GM21515 (cell line): ENCODE measurements around the gene APAF1.
A peak's percentile ranks its signal among the peaks of the same experiment; 100 is the strongest.
"Not testable (repeated sequence)": the region's sequence is repeated elsewhere in the genome, so short reads cannot be mapped to it uniquely, and the experiment has no call there.

Experiments
- ATAC-seq: cut with Tn5 transposase; IDR thresholded peaks from one replicate; pipeline ENCODE4 v1.9.1; 2021; ENCODE audit not compliant: unreplicated experiment

Gene APAF1

DNA sequence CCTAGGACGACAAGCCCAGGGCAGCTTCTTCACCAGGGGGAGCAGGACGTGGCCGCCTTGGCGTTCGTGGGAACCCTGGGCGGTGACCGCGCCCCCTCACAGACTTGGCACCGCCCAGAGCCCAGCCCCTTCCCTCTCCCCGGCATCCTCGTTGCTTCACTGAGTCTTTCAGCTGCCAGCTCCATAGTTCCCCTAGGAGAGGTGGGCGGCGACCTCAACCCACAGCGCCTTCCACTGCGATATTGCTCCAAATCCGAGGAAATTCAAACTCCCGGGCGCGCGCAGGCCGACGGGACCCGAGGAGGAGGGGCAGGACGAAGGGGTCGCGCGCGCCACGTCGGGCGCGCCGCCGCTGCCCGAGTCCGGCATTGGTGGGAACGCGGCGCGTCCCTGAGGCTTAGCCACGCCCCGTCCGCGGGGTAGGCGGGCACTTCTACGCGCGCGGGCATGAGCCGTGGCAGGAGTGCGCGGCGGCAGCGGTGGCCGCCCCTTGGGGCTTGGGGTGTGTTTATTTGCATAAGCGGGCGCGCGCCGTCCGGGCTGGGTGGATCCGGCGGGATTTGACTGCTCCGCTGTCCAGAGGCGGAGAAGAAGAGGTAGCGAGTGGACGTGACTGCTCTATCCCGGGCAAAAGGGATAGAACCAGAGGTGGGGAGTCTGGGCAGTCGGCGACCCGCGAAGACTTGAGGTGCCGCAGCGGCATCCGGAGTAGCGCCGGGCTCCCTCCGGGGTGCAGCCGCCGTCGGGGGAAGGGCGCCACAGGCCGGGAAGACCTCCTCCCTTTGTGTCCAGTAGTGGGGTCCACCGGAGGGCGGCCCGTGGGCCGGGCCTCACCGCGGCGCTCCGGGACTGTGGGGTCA lies at the start of gene APAF1, which contains the start of gene IKBIP:
Gene APAF1 (plus strand): TSS at position 579 of the 860 bp plus-strand sequence. CDS start 3,070 bp downstream, outside the sequence.
Gene IKBIP (minus strand): TSS at position 77 of the 860 bp plus-strand sequence. CDS start 87 bp downstream, outside the sequence.
- ATAC-seq: peak; percentile 88

DNA sequence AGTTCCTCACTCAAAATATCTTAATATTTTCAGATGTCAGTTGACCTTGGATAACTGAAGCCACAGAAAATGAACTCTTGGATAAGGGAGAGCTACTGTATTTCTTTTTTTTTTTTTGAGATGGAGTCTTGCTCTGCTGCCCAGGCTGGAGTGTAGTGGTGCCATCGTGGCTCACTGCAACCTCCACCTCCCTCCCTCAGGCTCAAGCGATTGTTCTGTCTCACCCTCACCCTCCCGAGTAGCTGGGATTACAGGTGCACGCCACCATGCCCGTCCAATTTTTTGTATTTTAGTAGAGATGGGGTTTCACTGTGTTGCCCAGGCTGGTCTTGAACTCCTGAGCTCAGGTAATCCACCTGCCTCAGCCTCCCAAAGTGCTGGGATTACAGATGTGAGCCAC lies 47.8 kb upstream of the APAF1 start:
- ATAC-seq: not testable (repeated sequence)

- ATAC-seq: no peak
Measured at GRCh38 chr12:98601924-98602323, 43.2 kb upstream of the APAF1 start.

- ATAC-seq: no peak
Measured at GRCh38 chr12:98606359-98606988, 38.6 kb upstream of the APAF1 start.

DNA sequence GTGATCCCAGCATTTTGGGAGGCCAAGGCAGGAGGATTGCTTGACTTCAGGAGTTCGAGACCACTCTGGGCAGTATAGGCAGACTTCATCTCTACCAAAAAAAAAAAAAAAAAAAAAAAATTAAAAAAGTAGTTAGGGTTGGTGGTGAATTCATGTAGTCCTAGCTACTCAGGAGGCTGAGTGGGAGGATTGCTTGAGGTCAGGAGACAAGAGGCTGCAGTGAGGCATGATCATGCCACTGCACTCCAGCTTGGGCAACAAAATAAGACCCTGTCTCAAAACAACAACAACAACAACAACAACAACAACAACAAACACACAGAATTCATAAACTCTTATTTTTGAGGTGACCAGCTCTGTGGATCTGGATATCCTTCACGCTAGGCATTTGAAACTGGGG lies 34.5 kb upstream of the APAF1 start:
- ATAC-seq: no peak

DNA sequence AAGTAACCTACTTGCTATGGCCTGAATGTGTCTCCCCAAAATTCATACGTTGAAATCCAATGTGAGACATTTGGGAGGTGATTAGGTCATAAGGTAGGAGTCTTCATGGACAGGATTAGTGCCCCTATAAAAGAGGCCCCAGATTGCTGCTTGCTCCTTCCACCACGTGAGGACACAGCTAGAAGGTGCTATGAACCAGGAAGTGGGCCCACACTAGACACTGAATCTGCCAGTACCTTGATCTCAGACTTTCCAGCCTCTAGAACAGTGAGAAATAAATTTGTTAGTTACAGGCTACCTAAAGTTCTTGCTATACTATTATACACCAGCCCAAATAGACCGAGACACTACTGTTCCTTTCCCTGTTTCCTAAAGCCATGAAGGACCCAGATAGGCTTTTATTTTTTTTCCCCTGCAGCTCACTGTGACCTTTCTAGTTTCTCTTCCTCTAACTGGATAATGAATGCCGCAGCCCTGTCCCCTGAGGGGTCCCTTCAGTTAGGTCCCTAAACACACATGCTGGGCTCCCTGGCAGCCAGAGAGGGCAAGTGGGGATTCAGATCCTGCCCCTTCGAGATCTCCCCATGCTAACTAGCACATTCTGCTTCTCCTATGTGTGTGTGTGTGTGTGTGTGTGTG lies 32.3 kb upstream of the APAF1 start:
- peak; percentile 85 for ATAC-seq

DNA sequence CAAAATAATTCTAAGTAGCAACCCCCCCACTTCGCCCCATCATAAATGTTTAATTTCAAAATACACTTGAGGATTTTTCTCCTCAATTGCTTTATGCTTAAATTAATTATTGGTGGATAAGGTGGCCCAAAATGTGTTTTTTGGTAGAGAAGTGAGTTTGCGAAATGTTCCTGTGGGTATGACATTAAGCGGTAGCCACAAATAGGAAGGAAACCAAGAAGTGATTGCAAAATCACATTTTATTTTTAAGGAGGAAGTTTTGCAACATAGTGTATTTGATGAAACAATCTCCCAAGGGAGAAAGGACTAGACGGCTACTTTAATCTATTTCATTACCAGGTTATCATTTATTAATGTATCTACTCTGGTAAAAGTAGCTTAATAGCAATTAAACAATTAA lies 26.1 kb upstream of the APAF1 start:
- no peak for ATAC-seq

DNA sequence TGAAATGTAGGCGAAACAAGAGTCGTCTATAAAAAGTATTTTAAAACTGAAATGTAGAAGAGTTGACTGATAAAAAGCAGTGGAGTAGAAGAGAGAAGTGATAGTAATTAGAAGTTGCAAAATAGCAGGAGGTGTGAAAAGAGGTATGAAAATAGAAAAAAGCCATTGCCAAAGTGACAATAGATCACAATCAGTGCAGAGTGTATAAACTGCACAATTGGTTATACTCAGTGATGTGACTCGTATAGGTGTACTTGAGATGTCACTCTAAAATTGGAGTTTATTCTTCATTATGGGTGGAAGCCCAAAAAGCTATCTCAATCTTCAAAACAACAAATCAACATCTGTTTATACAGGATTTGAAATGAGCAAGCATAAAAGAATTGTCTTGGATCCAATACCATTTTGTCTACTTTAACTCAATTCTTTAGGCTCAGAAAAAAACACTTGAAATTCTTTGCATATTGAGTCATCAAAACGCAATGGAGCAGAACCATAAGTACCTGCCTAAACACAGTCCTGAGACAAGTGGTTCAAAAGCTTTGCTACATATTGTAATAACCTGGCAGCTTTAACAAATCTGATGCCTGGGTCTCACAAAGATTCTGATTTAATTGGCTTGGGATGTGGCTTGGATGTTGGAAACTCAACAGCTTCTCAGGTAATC lies 9.3 kb upstream of the APAF1 start:
- peak; percentile 76 for ATAC-seq

DNA sequence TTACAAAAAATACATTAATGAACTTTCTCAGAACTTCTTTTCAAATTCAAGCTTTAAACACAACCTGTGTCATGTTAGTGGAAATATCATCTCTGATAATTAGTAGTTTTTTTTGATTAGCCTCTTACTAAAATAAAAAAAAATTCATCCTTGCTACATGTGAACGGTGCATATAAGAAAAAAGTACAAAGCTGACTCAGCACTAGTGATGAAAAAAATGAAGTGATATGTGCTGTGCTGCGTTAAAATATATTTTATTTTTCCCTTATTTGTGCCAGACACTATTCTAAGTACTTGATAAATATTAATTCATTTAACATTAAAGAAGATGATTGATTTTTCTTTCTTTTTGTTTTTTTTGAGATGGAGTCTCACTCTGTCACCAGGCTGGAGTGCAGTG lies 8.0 kb upstream of the APAF1 start:
- ATAC-seq: no peak

DNA sequence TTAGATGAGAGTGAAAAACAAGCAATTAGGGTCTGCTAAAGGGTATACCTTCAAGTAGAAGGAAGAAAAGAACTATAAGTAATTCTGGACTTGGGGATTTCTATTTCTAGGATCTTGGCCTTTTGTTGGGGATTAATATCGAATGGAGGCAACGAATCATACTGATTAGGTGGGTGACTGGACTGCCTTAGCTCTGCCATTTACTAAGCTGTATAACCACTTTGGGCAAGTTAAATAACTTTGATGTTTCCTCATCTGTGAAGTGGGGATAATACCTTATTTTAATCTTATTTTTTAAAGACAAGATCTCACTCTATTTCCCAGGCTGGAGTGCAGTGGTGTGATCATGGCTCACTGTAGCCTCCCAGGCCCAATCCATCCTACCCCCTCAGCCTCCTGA lies 7.1 kb upstream of the APAF1 start:
- no peak for ATAC-seq

DNA sequence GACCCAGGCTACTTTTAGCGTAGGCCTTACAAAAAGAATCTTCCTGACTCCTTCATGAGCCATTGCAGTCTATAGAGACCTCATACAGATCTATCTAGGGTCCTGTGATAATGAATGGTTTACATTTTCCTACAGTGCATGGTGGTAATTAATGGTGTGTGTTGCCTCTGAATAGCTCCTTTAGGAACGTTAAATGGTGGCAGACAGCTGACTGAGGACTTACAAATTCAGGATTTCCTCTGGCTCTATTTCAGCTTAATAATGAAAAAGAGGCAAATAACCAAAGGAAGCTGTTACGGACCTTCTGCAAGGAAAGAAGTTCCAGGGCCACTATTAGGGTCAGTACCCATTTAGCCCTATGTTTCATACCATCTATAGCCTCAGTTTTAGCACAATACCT lies 5.6 kb upstream of the APAF1 start:
- ATAC-seq: no peak

DNA sequence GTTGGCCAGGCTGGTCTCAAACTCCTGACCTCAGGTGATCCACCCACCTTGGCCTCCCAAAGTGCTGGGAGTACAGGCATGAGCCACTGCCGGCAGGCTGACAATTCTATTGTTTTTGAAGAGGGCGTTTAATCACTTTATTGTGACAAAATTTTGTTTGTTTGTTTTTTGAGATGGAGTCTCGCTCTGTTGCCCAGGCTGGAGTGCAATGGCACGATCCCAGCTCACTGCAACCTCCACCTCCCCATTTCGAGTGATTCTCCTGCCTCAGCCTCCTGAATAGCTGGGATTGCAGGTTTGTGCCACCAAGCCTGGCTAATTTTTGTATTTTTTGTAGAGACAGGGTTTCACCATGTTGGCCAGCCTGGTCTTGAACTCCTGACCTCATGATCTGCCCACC lies 2.3 kb upstream of the APAF1 start:
- ATAC-seq: not testable (repeated sequence)

- ATAC-seq: peak; percentile 22
Measured at GRCh38 chr12:98644433-98644711, 718 bp upstream of the APAF1 start.

DNA sequence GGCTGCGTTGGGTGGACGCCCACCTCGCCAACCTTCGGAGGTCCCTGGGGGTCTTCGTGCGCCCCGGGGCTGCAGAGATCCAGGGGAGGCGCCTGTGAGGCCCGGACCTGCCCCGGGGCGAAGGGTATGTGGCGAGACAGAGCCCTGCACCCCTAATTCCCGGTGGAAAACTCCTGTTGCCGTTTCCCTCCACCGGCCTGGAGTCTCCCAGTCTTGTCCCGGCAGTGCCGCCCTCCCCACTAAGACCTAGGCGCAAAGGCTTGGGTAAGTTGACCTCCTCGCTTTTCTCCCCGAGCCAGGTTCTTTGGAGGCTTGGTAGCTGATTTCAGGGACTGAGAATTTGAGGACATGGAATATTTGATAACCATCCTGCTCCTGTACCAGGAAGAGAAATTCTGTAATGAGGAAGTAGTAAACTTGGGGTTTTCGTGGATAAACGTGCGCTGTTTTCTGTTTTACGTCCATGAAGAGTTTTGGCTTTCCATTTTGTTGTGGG lies 530 bp downstream of the APAF1 start:
- peak; percentile 5 for ATAC-seq

- ATAC-seq: no peak
Measured at GRCh38 chr12:98646294-98647090, 1.4 kb downstream of the APAF1 start.

GRCh38 chr12:98651328-98651727 lies 6.2 kb downstream of the APAF1 start:
- no peak for ATAC-seq

DNA sequence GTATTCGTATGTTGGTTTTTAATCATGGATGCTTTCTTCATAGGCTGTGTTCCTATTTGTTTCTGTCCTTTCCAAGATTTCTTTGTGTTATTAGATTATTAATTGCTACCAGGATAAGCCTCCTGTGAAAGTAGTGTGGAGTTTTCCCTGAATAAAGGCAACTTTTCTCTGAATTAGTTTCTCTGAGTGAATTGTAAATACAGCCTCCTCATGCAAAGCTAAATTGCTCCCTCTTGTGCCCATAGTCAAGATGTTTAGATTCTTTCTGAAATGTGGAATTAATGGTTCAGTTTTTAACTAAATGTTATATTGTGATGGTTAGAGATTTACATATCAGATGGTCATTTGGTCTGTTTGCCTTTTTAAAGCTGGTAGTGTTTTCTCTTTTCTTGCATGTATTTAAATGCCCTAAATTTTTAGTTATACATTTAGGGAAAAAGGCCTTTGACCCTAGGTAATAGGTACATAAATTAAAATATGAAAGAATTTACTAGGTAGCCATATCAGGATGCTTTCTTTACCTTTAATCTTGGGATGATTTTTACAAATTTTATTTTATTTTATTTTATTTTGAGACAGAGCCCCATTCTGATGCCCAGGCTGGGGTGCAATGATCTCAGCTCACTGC lies 8.9 kb downstream of the APAF1 start:
- ATAC-seq: no peak

- no peak for ATAC-seq
Measured at GRCh38 chr12:98656289-98657101, 11.4 kb downstream of the APAF1 start.

- no peak for ATAC-seq
Measured at GRCh38 chr12:98660521-98660920, 15.4 kb downstream of the APAF1 start.
